ENCODE data around the gene NCAM1.

Gene NCAM1

GRCh38 chr11:113234888-113235287 is 273.7 kb downstream of the NCAM1 start:
- DNase-seq, result no peak

- no peak for DNase-seq
These were observed 276.0 kb downstream of the NCAM1 start for GRCh38 chr11:113237261-113237660.

GRCh38 chr11:113238721-113239120 is 277.5 kb downstream of the NCAM1 start:
- no peak for DNase-seq

GRCh38 chr11:113240389-113240788 is 279.2 kb downstream of the NCAM1 start:
- no peak for DNase-seq

- no peak for DNase-seq
These were observed 279.8 kb downstream of the NCAM1 start for GRCh38 chr11:113240790-113241635.

- DNase-seq, result no peak
These were observed 280.4 kb downstream of the NCAM1 start for GRCh38 chr11:113241636-113242054.

- DNase-seq, result no peak
These were observed 280.8 kb downstream of the NCAM1 start for GRCh38 chr11:113242060-113242459.

- no peak for DNase-seq
These were observed 281.7 kb downstream of the NCAM1 start for GRCh38 chr11:113242767-113243397.

- no peak for DNase-seq
These were observed 282.5 kb downstream of the NCAM1 start for GRCh38 chr11:113243696-113244095.

GRCh38 chr11:113245216-113245615 is 284.0 kb downstream of the NCAM1 start:
- no peak for DNase-seq

- DNase-seq, result no peak
These were observed 286.0 kb downstream of the NCAM1 start for GRCh38 chr11:113247221-113247620.

GRCh38 chr11:113247966-113248365 is 286.7 kb downstream of the NCAM1 start:
- DNase-seq, result no peak

GRCh38 chr11:113248702-113249490 is 287.7 kb downstream of the NCAM1 start:
- DNase-seq, result no peak

GRCh38 chr11:113249491-113249763 is 288.2 kb downstream of the NCAM1 start:
- no peak for DNase-seq

GRCh38 chr11:113249786-113250185 is 288.6 kb downstream of the NCAM1 start:
- no peak for DNase-seq

- DNase-seq, result no peak
These were observed 290.1 kb downstream of the NCAM1 start for GRCh38 chr11:113251281-113251680.

GRCh38 chr11:113253406-113253805 is 292.2 kb downstream of the NCAM1 start:
- DNase-seq, result no peak

GRCh38 chr11:113255096-113255495 is 293.9 kb downstream of the NCAM1 start:
- no peak for DNase-seq

GRCh38 chr11:113255741-113256140 is 294.5 kb downstream of the NCAM1 start:
- DNase-seq, result no peak

GRCh38 chr11:113256431-113257202 is 295.4 kb downstream of the NCAM1 start:
- no peak for DNase-seq

- no peak for DNase-seq
These were observed 298.8 kb downstream of the NCAM1 start for GRCh38 chr11:113260096-113260425.

GRCh38 chr11:113260541-113260940 is 299.3 kb downstream of the NCAM1 start:
- DNase-seq, result no peak

All from activated CD4-positive, alpha-beta T cell treated with anti-CD3 and anti-CD28 coated beads for 1 hour (primary cell).